HG03378 (cell line): Measurements from ENCODE around the gene WNT10A.
"Not testable (repeated sequence)": the region's sequence is repeated elsewhere in the genome, so short reads cannot be mapped to it uniquely, and the experiment has no call there.

Experiments
- ATAC-seq: cut with Tn5 transposase; IDR thresholded peaks from one replicate; pipeline ENCODE4 v1.9.1; 2021; ENCODE audit warnings: mild to moderate bottlenecking, moderate library complexity; ENCODE audit not compliant: unreplicated experiment

Gene WNT10A

DNA sequence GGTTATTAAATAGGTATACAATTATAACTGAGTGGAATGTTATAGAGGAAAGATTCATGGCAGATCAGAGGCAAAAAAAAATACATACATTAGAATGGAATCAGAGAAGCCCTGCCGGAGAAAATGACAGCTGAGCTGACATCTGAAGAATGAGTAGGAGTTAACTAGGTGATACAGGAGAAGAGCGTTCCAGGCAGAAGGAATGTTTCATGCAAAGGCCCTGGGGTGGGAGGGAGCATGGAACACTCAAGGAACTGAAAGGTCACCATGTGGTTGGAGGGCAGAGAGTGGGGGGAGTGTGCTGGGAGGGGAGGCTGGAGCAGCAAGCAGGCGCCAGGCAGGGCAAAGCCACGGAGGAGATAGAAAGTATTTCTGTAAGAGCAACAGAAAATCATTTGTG is 47.2 kb downstream of the WNT10A start:
- no peak for ATAC-seq

GRCh38 chr2:218930488-218930887 is 49.8 kb downstream of the WNT10A start:
- ATAC-seq, result not testable (repeated sequence)

GRCh38 chr2:218931751-218932150 is 51.1 kb downstream of the WNT10A start:
- not testable (repeated sequence) for ATAC-seq
